GM12892 (cell line): ENCODE data around the gene TTC4.

Experiments
- DNase-seq: peaks from one replicate; pipeline ENCODE4 v3.0.0; 2011; ENCODE audit not compliant: insufficient read length
- FAIRE-seq: peaks from 2 replicates; lab custom pipeline; 2011; peaks lifted over from hg19 to GRCh38; lab: Jason Lieb, UNC
- POLR2A ChIP-seq: IDR thresholded peaks from 2 replicates; pipeline ENCODE4 v1.6.1; 2011; ENCODE audit warnings: low read depth, low read length, control low read depth
- POLR2AphosphoS5 ChIP-seq: IDR thresholded peaks from 2 replicates; pipeline ENCODE4 v1.6.1; 2011; ENCODE audit warnings: low read depth, low read length, control low read depth
- TAF1 ChIP-seq: IDR thresholded peaks from 2 replicates; pipeline ENCODE4 v1.6.1; 2011; ENCODE audit warnings: low read depth, mild to moderate bottlenecking, control low read depth, low read length, borderline replicate concordance

TTC4 gene

DNA sequence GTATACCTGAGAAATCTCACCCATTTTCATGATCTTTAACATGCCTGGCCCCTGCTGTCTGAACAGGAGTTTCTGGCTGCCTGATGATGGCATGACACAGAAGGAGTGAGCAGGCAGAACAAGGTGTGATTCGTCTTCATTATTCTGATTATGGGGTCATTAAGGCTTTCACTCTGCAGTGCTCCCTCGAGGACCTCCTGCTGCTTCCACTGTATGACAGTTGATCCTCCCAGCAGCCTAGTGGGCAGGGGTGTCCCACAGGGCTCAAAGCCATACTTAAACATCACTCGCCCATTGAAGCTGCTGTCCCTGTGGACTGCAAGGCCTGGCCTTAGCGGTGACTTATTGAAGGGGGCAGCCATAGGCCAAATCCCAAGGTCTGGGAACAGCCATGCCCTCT, 61.4 kb downstream of the TTC4 start:
- no peak for DNase-seq
- no peak for FAIRE-seq
- TF ChIP-seq POLR2AphosphoS5 (no peak), TAF1 (no peak), POLR2A (no peak)

- TF ChIP-seq POLR2A (no peak), TAF1 (no peak)
- no peak for FAIRE-seq
- no peak for DNase-seq
These were observed 61.8 kb downstream of the TTC4 start for GRCh38 chr1:54777431-54777830.

GRCh38 chr1:54781023-54781723, 65.5 kb downstream of the TTC4 start:
- TF ChIP-seq POLR2AphosphoS5 (no peak), TAF1 (no peak)
- DNase-seq (no peak), FAIRE-seq (no peak)

- TF ChIP-seq POLR2A (no peak), POLR2AphosphoS5 (no peak), TAF1 (no peak)
- DNase-seq, result no peak
- FAIRE-seq, result no peak
These were observed 66.5 kb downstream of the TTC4 start for GRCh38 chr1:54782156-54782555.

GRCh38 chr1:54782588-54782987, 66.9 kb downstream of the TTC4 start:
- FAIRE-seq, result no peak
- no peak for DNase-seq

DNA sequence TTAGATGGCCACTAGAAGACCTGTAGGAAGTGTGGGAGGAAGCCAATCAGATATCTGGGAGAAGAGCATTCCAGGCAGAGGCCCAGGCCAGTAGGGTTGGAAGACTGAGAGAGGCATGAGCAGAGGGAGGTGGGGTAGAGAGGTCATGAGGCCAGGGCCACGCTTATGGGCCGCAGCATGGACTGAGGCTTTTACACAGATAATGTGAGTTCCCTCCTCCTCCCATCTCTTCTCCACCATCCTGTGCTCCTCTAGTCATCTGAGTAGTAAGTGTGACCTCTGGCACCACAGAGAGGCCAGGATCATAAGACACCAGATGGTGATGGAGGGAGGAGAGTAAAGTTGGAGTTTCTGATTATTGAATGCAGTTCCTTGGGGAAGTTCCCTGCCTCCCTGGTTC, 68.4 kb downstream of the TTC4 start:
- no peak for TF ChIP-seq POLR2A
- TF ChIP-seq TAF1, result no peak
- TF ChIP-seq POLR2AphosphoS5, result no peak
- FAIRE-seq (no peak), DNase-seq (no peak)

More at GRCh38 chr1:54782588-54782987, 66.9 kb downstream of the TTC4 start:
- no peak for TF ChIP-seq POLR2A
- TF ChIP-seq TAF1, result no peak
- TF ChIP-seq POLR2AphosphoS5, result no peak

- no peak for DNase-seq
- FAIRE-seq, result no peak
- no peak for TF ChIP-seq TAF1
- no peak for TF ChIP-seq POLR2AphosphoS5
- no peak for TF ChIP-seq POLR2A
These were observed 71.1 kb downstream of the TTC4 start for GRCh38 chr1:54786778-54787177.

- no peak for DNase-seq
- TF ChIP-seq POLR2A (no peak), TAF1 (no peak), POLR2AphosphoS5 (no peak)
- no peak for FAIRE-seq
These were observed 71.9 kb downstream of the TTC4 start for GRCh38 chr1:54787604-54788003.

DNA sequence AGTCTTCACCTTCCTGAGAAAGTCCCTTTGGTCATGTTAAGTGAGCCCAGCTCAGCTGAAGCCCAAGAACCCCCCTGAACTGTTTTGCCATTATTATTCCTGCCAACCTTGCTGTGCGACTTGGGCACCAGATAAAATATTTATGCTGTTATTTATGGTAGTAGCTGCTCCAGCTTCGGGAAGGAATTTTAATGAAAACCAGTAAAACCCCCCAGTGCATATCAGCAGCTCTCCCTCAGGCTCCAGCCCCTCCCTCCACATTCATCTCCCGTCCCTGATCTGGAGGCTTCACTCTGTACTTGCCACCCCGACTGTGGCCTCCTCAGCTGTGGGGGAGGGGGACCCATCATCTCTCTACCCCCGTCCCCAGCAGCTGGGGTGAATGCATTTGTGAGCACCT, 72.8 kb downstream of the TTC4 start:
- FAIRE-seq, result no peak

DNA sequence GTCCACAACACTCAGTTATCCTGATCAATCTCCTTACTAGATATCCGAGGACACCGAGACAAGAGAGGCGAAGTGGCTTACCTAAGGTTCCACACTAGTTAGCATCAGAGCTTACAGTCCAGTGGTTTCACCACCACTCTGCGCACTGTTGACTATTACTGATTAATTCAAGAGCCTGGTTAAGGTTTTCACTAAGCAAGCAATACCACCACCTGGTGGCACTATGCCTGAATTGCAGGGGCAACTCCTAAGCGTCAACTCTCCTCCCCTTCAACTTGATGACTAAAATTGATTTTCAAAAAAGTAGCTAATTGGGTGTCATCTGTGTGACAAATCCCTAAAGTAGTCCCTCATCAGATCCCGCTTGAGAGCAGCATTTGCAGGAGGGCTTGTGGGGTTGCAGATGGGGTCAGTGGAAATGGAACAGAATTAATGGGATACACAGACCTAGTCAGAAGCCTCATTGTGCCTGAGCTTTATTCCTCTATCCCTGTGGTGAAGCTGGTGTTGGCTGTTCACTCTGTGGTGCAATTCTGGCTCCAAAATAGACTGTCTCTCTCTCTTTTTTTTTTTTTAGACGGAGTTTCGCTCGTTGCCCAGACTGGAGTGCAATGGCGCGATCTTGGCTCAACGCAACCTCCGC, 76.3 kb downstream of the TTC4 start:
- FAIRE-seq (no peak), DNase-seq (no peak)
- TF ChIP-seq POLR2A (no peak), POLR2AphosphoS5 (no peak), TAF1 (no peak)

More for the DNA sequence above, 72.8 kb downstream of the TTC4 start:
- DNase-seq, result no peak
- TF ChIP-seq POLR2AphosphoS5, result no peak
- TF ChIP-seq POLR2A, result no peak
- TF ChIP-seq TAF1, result no peak
